ENCODE data around the gene E2F1.

E2F1 gene

GRCh38 chr20:33673410-33674293, 12.5 kb downstream of the E2F1 start:
- FAIRE-seq (no peak), DNase-seq (ENCODE audit: extremely low spot score, insufficient read length, low read depth) (no peak)

GRCh38 chr20:33673114-33673409, 13.1 kb downstream of the E2F1 start:
- DNase-seq (ENCODE audit: extremely low spot score, insufficient read length, low read depth) (no peak), FAIRE-seq (no peak)

- DNase-seq (ENCODE audit: extremely low spot score, insufficient read length, low read depth), result no peak
Observed at GRCh38 chr20:33672426-33673113, 13.6 kb downstream of the E2F1 start.

GRCh38 chr20:33671573-33672288, 14.5 kb downstream of the E2F1 start:
- DNase-seq (ENCODE audit: extremely low spot score, insufficient read length, low read depth) (no peak), FAIRE-seq (no peak)

More at GRCh38 chr20:33672426-33673113, 13.6 kb downstream of the E2F1 start:
- FAIRE-seq, result no peak

GRCh38 chr20:33670715-33671499, 15.3 kb downstream of the E2F1 start:
- FAIRE-seq (no peak), DNase-seq (ENCODE audit: extremely low spot score, insufficient read length, low read depth) (no peak)

GRCh38 chr20:33669873-33670640, 16.1 kb downstream of the E2F1 start:
- DNase-seq (ENCODE audit: extremely low spot score, insufficient read length, low read depth) (no peak), FAIRE-seq (no peak)

- FAIRE-seq, result no peak
- DNase-seq (ENCODE audit: extremely low spot score, insufficient read length, low read depth), result no peak
Observed at GRCh38 chr20:33669224-33669623, 17.0 kb downstream of the E2F1 start.

GRCh38 chr20:33668466-33669155, 17.6 kb downstream of the E2F1 start:
- DNase-seq (ENCODE audit: extremely low spot score, insufficient read length, low read depth) (no peak), FAIRE-seq (no peak)

- DNase-seq (ENCODE audit: extremely low spot score, insufficient read length, low read depth) (no peak), FAIRE-seq (peak; percentile 60)
Observed at GRCh38 chr20:33667676-33668465, 18.3 kb downstream of the E2F1 start.

- no peak for DNase-seq (ENCODE audit: extremely low spot score, insufficient read length, low read depth)
- FAIRE-seq, result no peak
Observed at GRCh38 chr20:33667245-33667675, 18.9 kb downstream of the E2F1 start.

GRCh38 chr20:33666293-33667244, 19.6 kb downstream of the E2F1 start, which contains the start of gene ACTL10:
Gene ACTL10, plus strand, starts transcription at chr20:33666943. Its CDS starts 555 bp downstream, at chr20:33667498.
- DNase-seq (ENCODE audit: extremely low spot score, insufficient read length, low read depth), result peak; percentile 87
- FAIRE-seq, result peak; percentile 97

GRCh38 chr20:33664762-33665144, 21.4 kb downstream of the E2F1 start:
- FAIRE-seq, result no peak
- no peak for DNase-seq (ENCODE audit: extremely low spot score, insufficient read length, low read depth)

- DNase-seq (ENCODE audit: extremely low spot score, insufficient read length, low read depth) (no peak), FAIRE-seq (no peak)
Observed at GRCh38 chr20:33664085-33664761, 22.0 kb downstream of the E2F1 start.

- DNase-seq (ENCODE audit: extremely low spot score, insufficient read length, low read depth) (no peak), FAIRE-seq (peak; percentile 76)
Observed at GRCh38 chr20:33663161-33664084, 22.8 kb downstream of the E2F1 start.

- no peak for DNase-seq (ENCODE audit: extremely low spot score, insufficient read length, low read depth)
- no peak for FAIRE-seq
Observed at GRCh38 chr20:33662172-33662571, 24.0 kb downstream of the E2F1 start, which contains the start of gene C20orf144. Gene C20orf144, plus strand, starts transcription at chr20:33662327. Its CDS starts 19 bp downstream, at chr20:33662346.

Measured in GM18507 (cell line).